ENCODE results near the gene TACC2.

DNA sequence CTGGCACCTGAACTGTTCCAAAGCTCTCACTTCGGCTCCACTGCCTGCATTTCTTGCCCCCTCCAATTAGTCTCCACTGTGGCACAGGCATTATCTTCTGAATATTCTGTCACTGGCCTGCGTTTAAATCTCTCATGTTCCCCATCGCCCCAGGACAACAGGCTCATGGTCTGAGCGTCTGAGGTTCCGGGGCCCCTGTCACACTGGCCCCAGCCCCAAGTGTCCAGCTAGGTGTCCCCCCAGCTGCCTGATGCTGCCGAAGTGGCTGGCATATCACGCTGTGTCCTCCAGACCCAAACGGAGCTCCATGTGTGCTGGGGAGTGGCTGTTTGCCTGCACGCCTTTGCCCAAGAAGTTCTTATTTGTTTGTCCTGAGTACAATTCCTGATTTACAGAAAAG is 135.4 kb downstream of the TACC2 start:
- TF ChIP-seq, protein P1, sequence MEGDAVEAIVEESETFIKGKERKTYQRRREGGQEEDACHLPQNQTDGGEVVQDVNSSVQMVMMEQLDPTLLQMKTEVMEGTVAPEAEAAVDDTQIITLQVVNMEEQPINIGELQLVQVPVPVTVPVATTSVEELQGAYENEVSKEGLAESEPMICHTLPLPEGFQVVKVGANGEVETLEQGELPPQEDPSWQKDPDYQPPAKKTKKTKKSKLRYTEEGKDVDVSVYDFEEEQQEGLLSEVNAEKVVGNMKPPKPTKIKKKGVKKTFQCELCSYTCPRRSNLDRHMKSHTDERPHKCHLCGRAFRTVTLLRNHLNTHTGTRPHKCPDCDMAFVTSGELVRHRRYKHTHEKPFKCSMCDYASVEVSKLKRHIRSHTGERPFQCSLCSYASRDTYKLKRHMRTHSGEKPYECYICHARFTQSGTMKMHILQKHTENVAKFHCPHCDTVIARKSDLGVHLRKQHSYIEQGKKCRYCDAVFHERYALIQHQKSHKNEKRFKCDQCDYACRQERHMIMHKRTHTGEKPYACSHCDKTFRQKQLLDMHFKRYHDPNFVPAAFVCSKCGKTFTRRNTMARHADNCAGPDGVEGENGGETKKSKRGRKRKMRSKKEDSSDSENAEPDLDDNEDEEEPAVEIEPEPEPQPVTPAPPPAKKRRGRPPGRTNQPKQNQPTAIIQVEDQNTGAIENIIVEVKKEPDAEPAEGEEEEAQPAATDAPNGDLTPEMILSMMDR (IDR thresholded peaks at IDR 0.05; ENCODE audit: borderline replicate concordance, extremely low read depth, low read length, poor library complexity, severe bottlenecking), result no peak
- TF ChIP-seq EZH2 (IDR thresholded peaks at IDR 0.05; ENCODE audit: borderline replicate concordance, low read depth, low read length, severe bottlenecking), result no peak

Data from DND-41 (cell line).